Daoy (cell line): Measurements from ENCODE around the gene OR52K2. TPM values are rescaled to one million over a fixed set of nuclear protein-coding genes. Genes with fewer than 3 reads are reported as not detected.
A peak's percentile ranks its signal among the peaks of the same experiment; 100 is the strongest.
"Not testable (repeated sequence)": the region's sequence is repeated elsewhere in the genome, so short reads cannot be mapped to it uniquely, and the experiment has no call there.

ENCODE experiments used
- DNase-seq: peaks from one replicate; pipeline ENCODE4 v3.0.0-alpha.2; 2015; ENCODE audit warnings: low read depth
- total RNA-seq: library from RNA; depleted of rRNA; stranded (reverse); fragments of >200 nt; shearing (Covaris generic); gene quantifications from 2 replicates; pipeline ENCODE4 v1.2.3, GENCODE V29; 2014; rRNA removed

The OR52K2 gene
- total RNA-seq, 1 experiment from 2014 or later, result not detected

GRCh38 chr11:4480577-4481239 lies 31.6 kb downstream of the OR52K2 start:
- DNase-seq, result peak; percentile 56

GRCh38 chr11:4481240-4481582 lies 32.1 kb downstream of the OR52K2 start:
- no peak for DNase-seq

GRCh38 chr11:4482445-4482844 lies 33.4 kb downstream of the OR52K2 start, which contains the start of gene OR52K1:
OR52K1 (plus strand) TSS chr11:4482646; CDS start chr11:4488901, 6,255 bp downstream.
- no peak for DNase-seq

GRCh38 chr11:4484310-4484709 lies 35.2 kb downstream of the OR52K2 start:
- DNase-seq, result no peak

- DNase-seq, result not testable (repeated sequence)
Observed at GRCh38 chr11:4491405-4491804, 42.3 kb downstream of the OR52K2 start.

- no peak for DNase-seq
Observed at GRCh38 chr11:4491878-4492606, 42.9 kb downstream of the OR52K2 start.

- DNase-seq, result no peak
Observed at GRCh38 chr11:4493480-4493818, 44.4 kb downstream of the OR52K2 start.

- DNase-seq, result no peak
Observed at GRCh38 chr11:4495487-4495886, 46.4 kb downstream of the OR52K2 start.

GRCh38 chr11:4495986-4496385 lies 46.9 kb downstream of the OR52K2 start:
- DNase-seq, result no peak

- no peak for DNase-seq
Observed at GRCh38 chr11:4496557-4497248, 47.6 kb downstream of the OR52K2 start.

Other genes starting within 250 kb of the OR52K2 start
- gene OR52B4, start 80.9 kb upstream of the OR52K2 start, total RNA-seq, result not detected in 2 replicates
- gene TRIM21, start 55.6 kb upstream of the OR52K2 start, total RNA-seq, result 5.4 and 8.6 TPM in 2 replicates
- gene OR52K1, start 33.4 kb downstream of the OR52K2 start, total RNA-seq, result not detected in 2 replicates
- gene OR52M1, start 95.9 kb downstream of the OR52K2 start, total RNA-seq, result not detected in 2 replicates
- not detected in 2 replicates for gene OR52I2, start 132.4 kb downstream of the OR52K2 start, total RNA-seq
- gene OR52I1, start 144.7 kb downstream of the OR52K2 start, total RNA-seq, result not detected in 2 replicates
- 5.4 and 9.6 TPM in 2 replicates for gene TRIM68, start 158.9 kb downstream of the OR52K2 start, total RNA-seq
- gene OR51D1, start 188.2 kb downstream of the OR52K2 start, total RNA-seq, result not detected in 2 replicates
- gene OR51E1, start 194.7 kb downstream of the OR52K2 start, total RNA-seq, result not detected in 2 replicates
- 0.06 TPM in 1 of 2 replicates, not detected in the other for gene OR51E2, start 248.6 kb downstream of the OR52K2 start, total RNA-seq